Ascending aorta (tissue), 2 donors: Measurements from ENCODE around the gene GPANK1. TPM values are rescaled to one million over a fixed set of nuclear protein-coding genes. Genes with fewer than 3 reads are reported as not detected.
A peak's percentile ranks its signal among the peaks of the same experiment; 100 is the strongest.

Experiments used
- DNase-seq, 2 donors: peaks; one replicate each; pipeline ENCODE4 v3.0.0-alpha.2; 2019; ENCODE audit warnings: low spot score in 2 of 2
- H3K27ac ChIP-seq, 2 donors: fragments of 200-600 bp; sonication (generic); one replicate each; pipeline ENCODE4 v1.5.1; 2016 to 2017; ENCODE audit warnings: mild to moderate bottlenecking in 1 of 2
- H3K27me3 ChIP-seq: fragments of 200-600 bp; sonication (generic); one replicate; pipeline ENCODE4 v1.5.1; 2017
- H3K36me3 ChIP-seq, 2 donors: fragments of 200-600 bp; sonication (generic); one replicate each; pipeline ENCODE4 v1.5.1; 2016
- H3K4me1 ChIP-seq, 2 donors: fragments of 200-600 bp; sonication (generic); one replicate each; pipeline ENCODE4 v1.5.1; 2016 to 2017; ENCODE audit warnings: mild to moderate bottlenecking in 1 of 2
- H3K4me3 ChIP-seq, 2 donors: fragments of 200-600 bp; sonication (generic); one replicate each; pipeline ENCODE4 v1.5.1; 2016 to 2017; ENCODE audit warnings: mild to moderate bottlenecking in 1 of 2
- H3K9me3 ChIP-seq, 2 donors: fragments of 200-600 bp; sonication (generic); one replicate each; pipeline ENCODE4 v1.5.1; 2016
- intact Hi-C: fragments of 100-400 bp; cut with DNase I; formaldehyde crosslinking; loops from one replicate; pipeline ENCODE4 v1.15.1; 2023
- total RNA-seq: library from RNA; depleted of rRNA; stranded (reverse); fragments of >200 nt; gene quantifications from one replicate; pipeline ENCODE4 v1.1.0, GENCODE V29; 2016
- TF ChIP-seq, protein P1 (sequence below), 3 experiments: fragments of 200-600 bp in 2 of 3; fragments of 450-650 bp in 1 of 3; sonication (generic) in 2 of 3; IDR thresholded peaks; one replicate each; pipeline ENCODE4 v1.5.1; 2016 to 2019; ENCODE audit warnings: antibody characterized with exemption in 3 of 3, mild to moderate bottlenecking in 1 of 3, moderate library complexity in 1 of 3

Gene GPANK1
- total RNA-seq, 1 donor from 2014 or later = 9.8 TPM

DNA sequence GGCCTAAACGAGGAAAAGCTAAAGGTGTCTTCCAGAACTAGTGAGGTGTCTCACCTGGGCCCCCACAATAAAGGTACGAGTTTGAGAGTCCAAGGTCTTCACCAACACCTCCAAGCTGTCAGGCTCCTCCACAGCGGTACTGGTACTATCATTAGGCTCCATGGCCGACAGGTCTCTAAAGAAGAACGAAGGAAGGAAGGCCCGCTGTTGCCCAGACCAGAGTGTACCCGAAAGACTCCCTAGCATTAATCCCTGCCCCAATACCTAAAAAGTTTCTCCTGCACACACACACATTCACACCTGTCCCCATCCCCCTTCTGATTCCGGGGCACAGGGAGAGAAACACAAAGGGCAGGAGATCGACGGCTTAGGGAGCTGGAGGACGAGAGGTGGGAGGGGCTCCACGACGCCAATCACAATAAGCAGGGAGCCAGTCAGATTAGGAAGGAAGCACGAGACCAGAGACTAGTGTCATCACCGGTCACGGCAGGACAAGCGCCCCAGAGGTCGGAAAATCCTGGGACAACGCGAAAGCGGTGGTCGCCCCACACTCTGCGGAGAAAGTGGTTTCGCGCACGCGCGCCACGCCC lies 13.1 kb downstream of the GPANK1 start:
- intact Hi-C loops = loop anchor here (1.0 to 2.0 kb wide), 3 partner anchors 14 to 105 kb away; partner anchors contain the start of genes ATP6V1G2, NFKBIL1 and PRRC2A
- no peak for DNase-seq
- Histone ChIP-seq H3K9me3 (no peaks in the 10 kb centered on the region), H3K4me3 (peak overlapping the region; percentile 70 to 86), H3K27ac (peak overlapping the region; percentile 93 to 98), H3K4me1 (peaks cover 4 to 13% of the 10 kb centered on the region in 2 donors), H3K27me3 (no peaks in the 10 kb centered on the region), H3K36me3 (peaks cover 29 to 34% of the 10 kb centered on the region in 2 donors)
- TF ChIP-seq, protein P1, sequence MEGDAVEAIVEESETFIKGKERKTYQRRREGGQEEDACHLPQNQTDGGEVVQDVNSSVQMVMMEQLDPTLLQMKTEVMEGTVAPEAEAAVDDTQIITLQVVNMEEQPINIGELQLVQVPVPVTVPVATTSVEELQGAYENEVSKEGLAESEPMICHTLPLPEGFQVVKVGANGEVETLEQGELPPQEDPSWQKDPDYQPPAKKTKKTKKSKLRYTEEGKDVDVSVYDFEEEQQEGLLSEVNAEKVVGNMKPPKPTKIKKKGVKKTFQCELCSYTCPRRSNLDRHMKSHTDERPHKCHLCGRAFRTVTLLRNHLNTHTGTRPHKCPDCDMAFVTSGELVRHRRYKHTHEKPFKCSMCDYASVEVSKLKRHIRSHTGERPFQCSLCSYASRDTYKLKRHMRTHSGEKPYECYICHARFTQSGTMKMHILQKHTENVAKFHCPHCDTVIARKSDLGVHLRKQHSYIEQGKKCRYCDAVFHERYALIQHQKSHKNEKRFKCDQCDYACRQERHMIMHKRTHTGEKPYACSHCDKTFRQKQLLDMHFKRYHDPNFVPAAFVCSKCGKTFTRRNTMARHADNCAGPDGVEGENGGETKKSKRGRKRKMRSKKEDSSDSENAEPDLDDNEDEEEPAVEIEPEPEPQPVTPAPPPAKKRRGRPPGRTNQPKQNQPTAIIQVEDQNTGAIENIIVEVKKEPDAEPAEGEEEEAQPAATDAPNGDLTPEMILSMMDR (IDR thresholded peaks at IDR 0.05) = no peak

DNA sequence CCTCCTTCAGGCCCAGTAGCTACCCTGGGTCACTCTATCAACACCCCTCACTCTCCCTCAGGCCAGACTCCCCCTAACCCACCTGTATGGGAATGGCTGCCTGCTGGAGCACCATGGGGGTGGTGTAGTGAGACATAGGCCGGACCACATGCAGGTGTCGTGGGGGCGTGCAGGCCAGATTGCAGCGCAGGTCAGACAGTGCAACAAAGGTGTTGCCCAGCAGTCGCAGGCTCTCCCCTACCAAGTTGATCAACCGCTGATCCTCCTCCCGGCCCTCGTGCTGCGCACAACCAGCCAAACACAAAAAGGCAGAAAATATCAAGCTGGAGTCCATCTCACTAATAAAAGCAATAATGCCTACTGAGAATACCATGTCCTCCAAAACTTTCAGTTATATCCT lies 19.5 kb downstream of the GPANK1 start:
- Histone ChIP-seq H3K36me3 (peaks cover 90 to 91% of the 10 kb centered on the region in 2 donors), H3K9me3 (no peaks in the 10 kb centered on the region), H3K4me3 (no peak overlapping the region), H3K4me1 (peaks cover 0 to 2% of the 10 kb centered on the region in 2 donors), H3K27ac (no peak overlapping the region), H3K27me3 (no peaks in the 10 kb centered on the region)
- DNase-seq = no peak
- TF ChIP-seq, protein P1 (IDR thresholded peaks at IDR 0.05) = no peak
- intact Hi-C loops = no loop called here

DNA sequence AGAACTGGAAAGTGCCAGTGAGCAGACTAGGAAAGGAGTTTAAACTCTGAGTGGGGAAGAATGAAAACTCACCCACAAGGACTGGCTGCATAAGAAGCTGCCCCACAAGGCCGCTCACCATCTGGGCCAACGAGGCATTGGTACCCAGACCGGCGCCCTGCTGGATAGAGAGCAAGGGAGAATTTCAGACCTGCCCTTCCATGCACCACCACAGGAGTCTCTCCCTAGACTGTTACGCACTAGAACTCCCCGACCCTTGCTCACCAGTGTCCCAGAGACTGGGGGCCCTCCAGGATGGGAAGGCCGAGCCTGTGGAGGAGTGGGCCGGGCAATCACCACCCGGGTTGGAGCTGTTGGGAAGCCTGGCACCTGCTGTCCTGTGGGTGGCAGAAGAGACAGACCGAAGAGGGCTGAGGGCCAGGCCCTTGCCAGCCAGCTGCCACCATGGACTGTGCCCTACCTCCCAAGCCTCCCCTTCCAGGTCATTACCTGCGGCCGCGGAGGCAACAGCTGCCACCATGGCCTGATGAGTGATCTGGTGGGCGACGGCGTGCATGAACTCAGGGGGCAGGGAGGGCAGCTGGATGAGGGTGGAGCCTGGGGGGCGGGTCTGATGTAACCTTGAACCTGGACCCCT lies 20.9 kb downstream of the GPANK1 start:
- Histone ChIP-seq H3K9me3 (no peaks in the 10 kb centered on the region), H3K4me3 (no peak overlapping the region), H3K36me3 (peaks cover 95 to 96% of the 10 kb centered on the region in 2 donors), H3K4me1 (no peaks in the 10 kb centered on the region), H3K27ac (no peak overlapping the region), H3K27me3 (no peaks in the 10 kb centered on the region)
- no peak for DNase-seq
- intact Hi-C loops = no loop called here
- TF ChIP-seq, protein P1 (IDR thresholded peaks at IDR 0.05) = no peak

DNA sequence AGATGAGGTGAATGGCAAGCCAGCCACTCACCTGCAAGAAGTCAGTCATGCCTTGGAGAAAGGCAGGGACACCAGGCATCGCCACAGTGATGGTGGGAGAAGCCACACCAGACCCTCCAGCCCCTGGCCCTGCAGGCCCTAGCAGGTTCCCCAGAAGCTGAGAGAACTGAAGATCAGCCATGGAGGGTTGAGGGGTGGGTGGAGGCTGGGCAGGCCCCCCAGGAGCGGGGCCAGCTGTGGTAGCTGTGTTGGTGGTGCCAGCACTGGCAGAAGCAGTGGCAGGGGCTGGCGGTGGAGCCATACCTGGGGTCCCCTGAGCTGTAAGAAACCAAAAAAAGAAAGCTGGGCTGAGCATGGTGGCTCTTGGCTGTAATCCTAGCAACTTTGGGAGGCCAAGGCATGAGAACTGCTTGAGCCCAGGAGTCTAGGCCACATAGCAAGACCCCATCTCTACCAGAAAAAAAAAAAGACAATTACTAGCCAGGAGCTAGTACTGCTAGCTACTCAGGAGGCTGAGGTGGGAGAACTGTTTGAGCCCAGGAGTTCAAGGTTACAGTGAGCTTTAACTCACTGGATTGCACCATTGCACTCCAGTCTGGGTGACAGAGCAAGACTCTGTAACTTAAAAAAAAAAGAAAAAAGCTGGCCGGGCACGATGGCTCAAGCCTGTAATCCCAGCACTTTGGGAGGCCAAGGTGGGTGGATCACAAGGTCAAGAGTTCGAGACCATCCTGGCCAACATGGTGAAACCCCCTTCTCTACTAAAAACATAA lies 21.8 kb downstream of the GPANK1 start:
- DNase-seq = no peak
- intact Hi-C loops = no loop called here
- Histone ChIP-seq H3K27me3 (no peaks in the 10 kb centered on the region), H3K4me1 (no peaks in the 10 kb centered on the region), H3K27ac (no peak overlapping the region), H3K9me3 (no peaks in the 10 kb centered on the region), H3K4me3 (no peak overlapping the region), H3K36me3 (peaks cover 91 to 96% of the 10 kb centered on the region in 2 donors)
- TF ChIP-seq, protein P1 (IDR thresholded peaks at IDR 0.05) = no peak

DNA sequence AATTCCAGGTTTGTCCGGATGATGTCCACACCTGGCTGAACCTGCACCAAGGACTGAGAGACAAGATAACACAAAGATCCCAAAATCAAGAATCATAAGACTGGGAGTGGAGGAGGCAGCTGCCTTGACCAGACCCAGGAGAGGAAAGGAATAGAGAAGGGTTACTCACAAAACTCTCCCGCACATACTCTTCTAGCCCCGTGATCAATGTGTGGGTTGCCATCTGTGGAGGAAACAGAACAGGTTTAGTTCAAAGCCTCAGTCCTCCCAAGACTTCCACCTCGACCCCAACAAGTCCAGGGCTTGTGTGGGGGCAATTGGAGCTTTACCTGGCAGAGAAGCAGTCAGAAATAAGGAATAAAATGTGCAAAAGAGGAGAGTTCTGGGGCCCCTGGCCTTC lies 23.4 kb downstream of the GPANK1 start:
- intact Hi-C loops = no loop called here
- Histone ChIP-seq H3K9me3 (no peaks in the 10 kb centered on the region), H3K36me3 (peaks cover 90 to 97% of the 10 kb centered on the region in 2 donors), H3K4me1 (no peaks in the 10 kb centered on the region), H3K4me3 (no peak overlapping the region), H3K27me3 (no peaks in the 10 kb centered on the region), H3K27ac (no peak overlapping the region)
- TF ChIP-seq, protein P1 (IDR thresholded peaks at IDR 0.05) = no peak
- no peak for DNase-seq
